ENCODE results near the gene ACSS1.

ACSS1 gene

GRCh38 chr20:24970754-24971153 is 87.2 kb downstream of the ACSS1 start:
- DNase-seq (ENCODE audit: low spot score), result no peak

- DNase-seq (ENCODE audit: low spot score), result no peak
These were observed 87.8 kb downstream of the ACSS1 start for GRCh38 chr20:24970030-24970553.

- DNase-seq (ENCODE audit: low spot score), result no peak
These were observed 88.5 kb downstream of the ACSS1 start for GRCh38 chr20:24969186-24970029.

GRCh38 chr20:24968278-24968800 is 89.6 kb downstream of the ACSS1 start:
- DNase-seq (ENCODE audit: low spot score), result peak; percentile 36

- DNase-seq (ENCODE audit: low spot score), result peak; percentile 48
These were observed 91.5 kb downstream of the ACSS1 start for GRCh38 chr20:24966317-24967012.

- peak; percentile 59 for DNase-seq (ENCODE audit: low spot score)
These were observed 92.6 kb downstream of the ACSS1 start for GRCh38 chr20:24965065-24965919.

- peak; percentile 98 for DNase-seq (ENCODE audit: low spot score)
These were observed 93.5 kb downstream of the ACSS1 start for GRCh38 chr20:24964506-24964840.

- peak; percentile 41 for DNase-seq (ENCODE audit: low spot score)
These were observed 94.0 kb downstream of the ACSS1 start for GRCh38 chr20:24963672-24964505.

- DNase-seq (ENCODE audit: low spot score), result peak; percentile 73
These were observed 95.4 kb downstream of the ACSS1 start for GRCh38 chr20:24962510-24962909.

GRCh38 chr20:24962182-24962492 is 95.8 kb downstream of the ACSS1 start:
- DNase-seq (ENCODE audit: low spot score), result no peak

GRCh38 chr20:24961384-24962181 is 96.4 kb downstream of the ACSS1 start:
- DNase-seq (ENCODE audit: low spot score), result no peak

- no peak for DNase-seq (ENCODE audit: low spot score)
These were observed 97.1 kb downstream of the ACSS1 start for GRCh38 chr20:24960861-24961260.

- no peak for DNase-seq (ENCODE audit: low spot score)
These were observed 97.6 kb downstream of the ACSS1 start for GRCh38 chr20:24960302-24960801.

- DNase-seq (ENCODE audit: low spot score), result no peak
These were observed 98.2 kb downstream of the ACSS1 start for GRCh38 chr20:24959591-24960301.

GRCh38 chr20:24958506-24959385 is 99.2 kb downstream of the ACSS1 start:
- peak; percentile 56 for DNase-seq (ENCODE audit: low spot score)

GRCh38 chr20:24957326-24958016 is 100.5 kb downstream of the ACSS1 start:
- DNase-seq (ENCODE audit: low spot score), result no peak
